HuH-7 (cell line): ENCODE data around the gene ZNG1F.
"Not testable (repeated sequence)": the region's sequence is repeated elsewhere in the genome, so short reads cannot be mapped to it uniquely, and the experiment has no call there.

Source experiments
- DNase-seq: peaks from one replicate; pipeline ENCODE4 v3.0.0; 2011; ENCODE audit warnings: low spot score

Gene ZNG1F

GRCh38 chr9:41123396-41123795, 65.7 kb downstream of the ZNG1F start:
- DNase-seq: not testable (repeated sequence)

DNA sequence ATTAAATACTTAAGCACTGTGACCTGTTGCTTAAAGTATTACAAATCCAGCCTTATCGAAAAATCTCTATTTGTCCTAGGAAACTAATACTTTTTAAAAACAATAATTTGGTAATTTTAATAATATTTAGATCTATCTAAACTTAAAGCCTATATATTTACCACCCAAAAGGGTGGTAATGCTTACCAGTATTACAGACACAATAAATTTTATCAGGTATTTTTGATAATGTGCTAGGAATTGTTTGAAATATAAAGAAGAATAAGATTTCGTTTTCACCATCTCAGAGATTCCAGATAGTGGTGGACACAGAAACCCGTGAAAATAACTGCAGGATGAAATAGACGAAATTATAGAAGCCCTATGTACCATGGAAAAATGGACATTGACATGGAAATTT, 68.4 kb downstream of the ZNG1F start:
- not testable (repeated sequence) for DNase-seq

- not testable (repeated sequence) for DNase-seq
Measured at GRCh38 chr9:41119719-41120118, 69.4 kb downstream of the ZNG1F start.

- not testable (repeated sequence) for DNase-seq
Measured at GRCh38 chr9:41119311-41119710, 69.8 kb downstream of the ZNG1F start.

GRCh38 chr9:41113348-41113747, 75.8 kb downstream of the ZNG1F start:
- DNase-seq: not testable (repeated sequence)

- DNase-seq: not testable (repeated sequence)
Measured at GRCh38 chr9:41111414-41111813, 77.7 kb downstream of the ZNG1F start.

GRCh38 chr9:41110913-41111312, 78.2 kb downstream of the ZNG1F start:
- not testable (repeated sequence) for DNase-seq

DNA sequence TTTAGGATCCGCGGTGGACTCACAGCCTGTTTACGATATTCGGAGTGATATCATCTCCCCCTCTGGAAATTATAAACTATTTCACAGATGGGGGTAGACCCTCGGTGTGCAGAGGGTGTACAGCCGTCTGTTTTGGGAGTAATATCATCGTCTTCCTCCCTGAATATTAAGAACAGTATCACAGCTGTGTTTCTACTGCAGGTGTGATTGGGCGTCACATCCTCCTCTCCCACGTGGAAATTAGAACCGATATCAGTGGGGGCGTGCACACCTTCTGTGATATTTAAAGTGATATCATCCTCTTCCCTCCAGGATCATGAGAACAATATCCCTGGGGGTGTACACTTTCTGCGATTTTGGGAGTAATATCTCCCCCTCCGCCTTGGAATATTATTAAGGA, 79.9 kb downstream of the ZNG1F start:
- DNase-seq: not testable (repeated sequence)

DNA sequence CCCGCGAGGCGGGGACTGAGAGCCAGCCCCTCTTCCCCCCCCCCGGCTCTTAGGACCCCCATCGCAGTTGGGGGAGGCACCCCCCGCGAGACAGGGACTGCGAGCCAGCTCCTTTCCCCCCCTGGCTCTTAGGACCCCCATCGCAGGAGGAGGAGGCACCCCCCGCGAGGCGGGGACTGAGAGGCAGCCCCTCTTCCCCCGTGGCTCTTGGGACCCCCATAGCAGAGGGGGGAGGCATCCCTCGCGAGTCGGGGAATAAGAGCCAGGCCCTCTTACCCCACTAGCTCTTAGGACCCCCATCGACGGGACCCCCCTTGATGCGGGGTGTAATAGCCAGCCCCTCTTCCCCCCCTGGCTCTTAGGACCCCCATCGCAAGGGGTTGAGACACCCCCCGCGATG, 80.3 kb downstream of the ZNG1F start:
- DNase-seq: not testable (repeated sequence)

- DNase-seq: not testable (repeated sequence)
Measured at GRCh38 chr9:41106472-41107116, 82.5 kb downstream of the ZNG1F start.

GRCh38 chr9:41105557-41106253, 83.4 kb downstream of the ZNG1F start:
- DNase-seq: not testable (repeated sequence)

GRCh38 chr9:41104542-41104941, 84.6 kb downstream of the ZNG1F start:
- DNase-seq: not testable (repeated sequence)

GRCh38 chr9:41100508-41100907, 88.6 kb downstream of the ZNG1F start:
- not testable (repeated sequence) for DNase-seq

DNA sequence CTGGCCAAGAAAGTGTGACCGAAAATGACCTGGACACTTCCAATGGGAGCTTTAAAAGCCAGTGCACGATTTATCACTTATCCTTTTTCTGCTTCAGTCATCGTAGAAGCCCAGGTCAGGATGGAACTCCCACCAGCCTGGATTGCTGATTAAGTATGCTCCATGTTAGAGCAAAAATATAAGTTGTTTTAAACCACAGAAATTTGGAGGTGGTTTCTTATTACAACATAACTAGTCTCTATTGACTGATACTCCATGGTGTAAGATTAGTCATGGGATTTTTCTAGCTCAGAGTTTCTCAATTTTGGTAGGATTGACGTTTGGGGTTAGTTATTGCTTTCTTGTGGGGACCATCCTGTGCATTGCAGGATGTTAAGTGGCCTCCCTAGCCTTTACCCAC, 90.4 kb downstream of the ZNG1F start:
- not testable (repeated sequence) for DNase-seq

GRCh38 chr9:41095060-41095459, 94.1 kb downstream of the ZNG1F start:
- not testable (repeated sequence) for DNase-seq

GRCh38 chr9:41094010-41094773, 94.9 kb downstream of the ZNG1F start:
- DNase-seq: not testable (repeated sequence)

- not testable (repeated sequence) for DNase-seq
Measured at GRCh38 chr9:41090922-41091321, 98.2 kb downstream of the ZNG1F start.

- not testable (repeated sequence) for DNase-seq
Measured at GRCh38 chr9:41090386-41090785, 98.7 kb downstream of the ZNG1F start.

DNA sequence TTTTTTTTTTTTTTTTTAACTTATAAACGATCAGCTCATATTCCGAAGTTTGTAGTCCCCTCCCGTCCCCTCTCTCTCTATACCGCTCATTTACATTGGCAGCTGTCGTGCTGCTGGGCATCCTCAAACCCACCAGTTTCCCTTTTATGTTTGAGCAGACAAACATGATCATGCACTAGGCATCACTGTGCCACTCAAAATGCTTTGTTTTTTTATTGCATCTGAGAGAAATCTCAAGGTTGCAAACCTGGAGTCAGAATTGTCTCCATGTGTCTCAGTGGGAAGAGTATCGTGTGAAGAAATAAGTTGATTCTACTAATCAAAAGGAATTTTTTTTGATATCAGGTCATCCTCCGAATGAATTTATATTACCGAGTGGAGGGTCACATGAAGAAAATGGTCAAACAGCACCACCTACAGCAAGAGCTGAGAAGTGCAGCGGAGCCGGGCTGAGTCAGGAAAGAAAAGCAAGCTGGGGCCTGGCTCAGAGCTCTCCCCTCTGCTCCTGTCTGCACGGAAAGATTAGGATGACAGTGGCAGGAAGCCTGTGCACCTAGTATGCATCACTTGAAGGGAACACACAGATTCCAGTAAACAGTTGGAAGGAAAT, 100.6 kb downstream of the ZNG1F start:
- not testable (repeated sequence) for DNase-seq

GRCh38 chr9:41087929-41088328, 101.2 kb downstream of the ZNG1F start:
- DNase-seq: not testable (repeated sequence)

- DNase-seq: not testable (repeated sequence)
Measured at GRCh38 chr9:41087157-41087780, 101.8 kb downstream of the ZNG1F start.

GRCh38 chr9:41086685-41087084, 102.4 kb downstream of the ZNG1F start:
- not testable (repeated sequence) for DNase-seq
